HG02943 (cell line): Measurements from ENCODE around the gene ABCC11.

Source experiments
- ATAC-seq: cut with Tn5 transposase; IDR thresholded peaks from one replicate; pipeline ENCODE4 v1.9.1; 2021; ENCODE audit warnings: mild to moderate bottlenecking, low read depth, moderate library complexity; ENCODE audit not compliant: unreplicated experiment

ABCC11 gene

GRCh38 chr16:48136547-48137360, 110.6 kb downstream of the ABCC11 start:
- no peak for ATAC-seq

- ATAC-seq, result no peak
Observed at GRCh38 chr16:48133455-48134211, 113.7 kb downstream of the ABCC11 start.

DNA sequence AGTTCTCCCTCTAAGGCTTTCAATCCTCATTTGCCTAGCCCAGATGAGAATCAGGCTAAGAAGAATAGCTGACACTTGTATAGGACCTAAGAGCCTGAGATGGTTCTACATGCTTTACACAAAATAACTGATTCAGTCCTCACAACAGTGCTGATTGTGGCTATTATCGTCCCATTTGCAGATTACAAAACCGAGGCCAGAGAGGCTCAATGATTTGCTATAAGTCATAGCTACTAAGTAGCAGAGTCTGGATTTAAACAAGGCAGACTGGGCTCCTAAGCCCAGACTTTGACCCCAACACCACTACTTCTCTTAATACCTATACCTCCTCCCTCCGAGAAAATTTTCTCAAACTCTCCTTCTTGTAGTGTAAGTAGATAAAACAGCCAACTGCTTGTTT, 114.6 kb downstream of the ABCC11 start:
- no peak for ATAC-seq

DNA sequence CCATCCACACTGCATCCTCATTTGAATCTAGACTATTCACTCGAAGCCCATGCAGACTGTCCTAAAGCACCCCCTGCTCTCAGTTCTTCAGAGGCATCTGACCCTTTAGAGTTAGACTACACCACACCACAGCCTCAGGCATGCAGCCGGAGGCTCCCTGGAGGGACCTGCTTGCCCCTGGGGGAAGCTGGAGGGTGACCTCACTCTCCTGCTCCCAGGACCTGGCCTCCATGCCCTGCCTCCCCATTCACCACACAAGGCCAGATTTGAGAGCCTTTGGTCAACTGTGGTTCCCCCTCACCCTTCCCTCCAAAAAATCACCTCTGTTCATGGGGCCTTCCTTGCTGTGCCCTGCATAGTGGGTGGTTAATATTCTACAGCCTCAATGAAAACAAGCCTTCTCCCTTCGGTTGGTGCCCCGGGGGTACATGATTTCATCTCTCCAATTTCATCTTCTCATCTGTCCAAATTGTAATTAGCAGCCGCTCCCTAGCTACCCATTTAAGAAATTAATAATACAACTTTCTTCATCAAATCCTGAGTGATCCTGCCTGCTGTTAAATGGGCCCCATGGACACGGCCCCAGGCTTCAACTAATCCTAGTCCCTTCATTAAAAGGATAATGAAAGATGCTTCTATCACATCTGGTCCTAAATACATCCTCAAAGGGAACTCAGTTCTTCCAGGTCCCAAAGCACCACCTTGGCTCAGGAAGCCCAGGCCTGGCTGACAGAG, 116.0 kb downstream of the ABCC11 start:
- ATAC-seq, result no peak

DNA sequence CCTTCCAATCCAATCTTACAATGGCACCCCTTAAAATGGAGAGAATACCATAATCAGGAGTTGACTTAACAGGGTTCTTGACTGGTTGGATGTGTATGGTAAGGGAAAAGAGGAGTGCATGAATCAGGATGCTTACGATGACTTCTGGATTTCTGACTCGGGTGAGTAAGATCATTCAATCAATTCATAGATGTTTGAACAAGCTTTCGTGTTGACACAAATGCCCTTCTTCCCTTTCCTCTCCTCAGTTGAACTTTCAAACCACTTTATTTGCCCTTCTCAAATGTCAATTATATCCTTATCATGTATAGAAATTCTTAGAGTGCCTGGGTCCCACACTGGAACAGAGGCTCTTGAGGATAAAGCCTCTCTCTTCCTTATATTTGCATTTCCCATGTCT, 117.4 kb downstream of the ABCC11 start:
- ATAC-seq, result no peak

DNA sequence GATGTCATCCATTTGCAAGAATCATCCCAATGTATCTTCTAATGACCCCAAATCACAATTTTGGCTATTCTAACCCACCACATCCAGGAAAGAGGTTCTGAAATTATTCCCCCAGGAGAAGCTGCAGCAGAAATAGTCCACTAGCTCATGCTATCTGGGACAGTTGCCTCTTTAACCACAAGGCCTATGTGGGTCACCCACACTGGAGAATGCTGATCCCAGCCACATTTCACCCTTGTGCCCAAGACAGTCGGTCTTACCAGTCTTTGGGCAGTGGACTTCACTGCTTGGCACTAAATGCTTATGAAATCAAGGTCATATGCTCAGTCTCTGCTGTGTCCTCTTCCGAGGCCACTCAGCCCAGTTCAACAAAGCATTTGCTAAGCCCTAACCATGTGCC, 118.6 kb downstream of the ABCC11 start:
- no peak for ATAC-seq

GRCh38 chr16:48126801-48127644, 120.3 kb downstream of the ABCC11 start:
- ATAC-seq, result no peak

DNA sequence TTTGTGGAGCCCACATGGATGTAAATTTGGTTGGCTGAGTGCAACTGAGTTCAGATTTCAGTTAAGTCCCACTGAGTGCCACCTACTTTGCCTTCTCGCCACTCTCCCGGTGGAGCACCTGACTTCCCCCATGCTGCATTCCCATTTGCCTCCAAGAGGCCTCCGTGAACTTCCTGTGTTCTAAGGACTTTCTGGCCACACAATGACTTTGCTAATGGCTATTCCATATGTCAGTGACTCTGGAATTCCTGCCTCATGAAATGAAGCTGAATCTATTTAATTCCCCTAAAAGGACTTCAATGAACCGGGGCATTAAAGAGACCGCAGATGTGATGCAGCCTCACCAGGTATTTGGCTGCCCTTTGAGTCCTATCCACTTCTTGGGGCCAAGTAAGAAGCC, 121.5 kb downstream of the ABCC11 start:
- ATAC-seq, result no peak

- no peak for ATAC-seq
Observed at GRCh38 chr16:48124266-48124665, 123.1 kb downstream of the ABCC11 start.

- no peak for ATAC-seq
Observed at GRCh38 chr16:48123104-48123788, 124.1 kb downstream of the ABCC11 start.

DNA sequence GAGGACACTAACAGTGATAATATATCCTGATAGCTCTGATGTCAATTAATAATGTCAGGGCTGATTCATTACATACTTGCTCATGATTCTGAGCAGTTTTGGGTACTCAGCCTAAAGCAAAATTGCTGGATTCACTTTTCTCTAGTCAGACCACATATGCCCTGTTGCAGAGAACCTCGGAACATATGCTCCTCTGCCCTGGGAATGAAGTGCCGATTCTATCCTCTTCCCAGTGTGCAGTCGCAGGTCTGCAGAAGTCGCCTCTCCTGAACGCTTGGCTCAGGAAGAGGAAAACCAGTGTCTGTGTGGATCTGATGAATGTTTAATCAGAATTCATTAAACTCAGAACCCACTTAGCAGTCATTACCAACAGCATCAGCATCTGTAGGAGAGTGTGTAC, 126.1 kb downstream of the ABCC11 start:
- no peak for ATAC-seq

DNA sequence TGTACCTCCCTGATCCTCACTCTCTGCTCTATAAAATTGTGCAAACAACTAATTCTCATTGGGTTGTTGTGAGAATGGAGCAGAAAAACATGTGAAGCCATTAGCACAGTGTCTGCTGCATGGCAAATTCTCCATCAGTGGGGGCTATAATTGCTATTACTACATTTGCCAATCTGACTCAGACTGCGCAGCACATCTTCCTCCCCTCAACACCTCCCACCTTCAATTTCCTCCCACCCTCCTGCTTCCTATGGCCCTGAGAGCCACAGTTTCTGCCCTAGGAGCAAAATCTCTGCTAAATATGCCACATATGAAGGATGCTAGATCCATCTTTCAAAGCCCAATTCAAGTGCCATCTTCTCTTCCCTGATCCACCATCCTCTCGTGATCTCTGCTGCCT, 128.5 kb downstream of the ABCC11 start:
- ATAC-seq, result no peak

- ATAC-seq, result peak; percentile 83
Observed at GRCh38 chr16:48117217-48118105, 129.9 kb downstream of the ABCC11 start.
